GM23248 (cell line): ENCODE measurements around the gene KIFAP3. TPM values are rescaled to one million over a fixed set of nuclear protein-coding genes. Genes with fewer than 3 reads are reported as not detected.

Experiments used
- DNase-seq: peaks from one replicate; pipeline ENCODE4 v3.0.0-alpha.2; 2015
- H2AFZ ChIP-seq: fragments of 200-600 bp; sonication (generic); 2 replicates; pipeline ENCODE4 v1.6.1; 2016; ENCODE audit warnings: antibody characterized with exemption
- H3F3A ChIP-seq: fragments of 200-600 bp; sonication (generic); 2 replicates; pipeline ENCODE4 v1.6.1; 2016; ENCODE audit warnings: mild to moderate bottlenecking, antibody characterized with exemption, mixed run types; ENCODE audit not compliant: insufficient read depth
- H3K27ac ChIP-seq: fragments of 200-600 bp; sonication (generic); 2 replicates; pipeline ENCODE4 v1.5.1; 2016; ENCODE audit warnings: mild to moderate bottlenecking
- H3K27me3 ChIP-seq: fragments of 200-600 bp; sonication (generic); replicated peaks from 2 replicates; pipeline ENCODE4 v1.6.1; 2016; ENCODE audit warnings: mild to moderate bottlenecking; ENCODE audit not compliant: insufficient read depth
- H3K36me3 ChIP-seq: fragments of 200-600 bp; sonication (generic); 2 replicates; pipeline ENCODE4 v1.6.1; 2016; ENCODE audit warnings: low read depth, mild to moderate bottlenecking
- H3K4me1 ChIP-seq: fragments of 200-600 bp; sonication (generic); 2 replicates; pipeline ENCODE4 v1.6.1; 2016; ENCODE audit warnings: mild to moderate bottlenecking; ENCODE audit not compliant: insufficient read depth
- H3K4me2 ChIP-seq: fragments of 200-600 bp; sonication (generic); one replicate; pipeline ENCODE4 v1.6.1; 2016; ENCODE audit warnings: mild to moderate bottlenecking; ENCODE audit not compliant: unreplicated experiment
- H3K4me3 ChIP-seq: fragments of 200-600 bp; sonication (generic); 2 replicates; pipeline ENCODE4 v1.5.1; 2016; ENCODE audit warnings: mild to moderate bottlenecking
- H3K79me2 ChIP-seq: fragments of 200-600 bp; sonication (generic); 2 replicates; pipeline ENCODE4 v1.6.1; 2016; ENCODE audit warnings: mild to moderate bottlenecking; ENCODE audit not compliant: insufficient read depth
- H3K9ac ChIP-seq: fragments of 200-600 bp; sonication (generic); 2 replicates; pipeline ENCODE4 v1.6.1; 2016; ENCODE audit warnings: mild to moderate bottlenecking
- H3K9me2 ChIP-seq: fragments of 200-600 bp; sonication (generic); 2 replicates; pipeline ENCODE4 v1.6.1; 2016; ENCODE audit warnings: mixed run types, mild to moderate bottlenecking, moderate library complexity; ENCODE audit not compliant: insufficient read depth
- H3K9me3 ChIP-seq: fragments of 200-600 bp; sonication (generic); one replicate; pipeline ENCODE4 v1.6.1; 2017; ENCODE audit warnings: low read depth
- H4K20me1 ChIP-seq: fragments of 200-600 bp; sonication (generic); 2 replicates; pipeline ENCODE4 v1.6.0; 2016; ENCODE audit not compliant: insufficient read depth
- EZH2 ChIP-seq: fragments of 200-600 bp; sonication (generic); IDR thresholded peaks from 2 replicates; pipeline ENCODE4 v1.6.1; 2018; ENCODE audit warnings: antibody characterized with exemption, mild to moderate bottlenecking; ENCODE audit not compliant: insufficient read depth, poor library complexity, severe bottlenecking
- EZH2phosphoT487 ChIP-seq: fragments of 200-600 bp; sonication (generic); IDR thresholded peaks from 2 replicates; pipeline ENCODE4 v1.6.1; 2018; ENCODE audit warnings: antibody characterized with exemption, moderate library complexity, mild to moderate bottlenecking, low read depth; ENCODE audit not compliant: insufficient read depth
- WGBS, 2 experiments: methylation state at CpG; one replicate each; pipeline ENCODE4 v1.1.6; 2015 to 2017; ENCODE audit warnings: low lambda C conversion rate in 2 of 2, low coverage in 1 of 2; ENCODE audit errors: missing lambda C conversion rate in 2 of 2; 5-methylcytosine and 5-hydroxymethylcytosine counted together
- in situ Hi-C: fragments of 300-500 bp; cut with MboI; formaldehyde crosslinking; loops from 2 replicates; pipeline ENCODE4 v1.15.0; 2020
- polyA plus RNA-seq: library from polyadenylated mRNA; unstranded; fragments of >200 nt; fragmentation: Nextera tagmentation; extraction: Ambion mirVana; gene quantifications from 2 replicates; pipeline ENCODE4 v1.2.1, GENCODE V29; 2016
- total RNA-seq: library from RNA; depleted of rRNA; stranded (reverse); fragments of >200 nt; shearing (Covaris generic); gene quantifications from 2 replicates; pipeline ENCODE4 v1.2.3, GENCODE V29; 2014

Gene KIFAP3
- total and polyA plus RNA-seq, 2 experiments from 2014 or later, result 23.1 to 30.7 TPM

GRCh38 chr1:170032531-170033280, 41.8 kb downstream of the KIFAP3 start:
- Histone ChIP-seq H3K79me2 (no peaks in the 10 kb centered on the region), H3K9me2 (no peaks in the 10 kb centered on the region; the same call in 1 of the 2 replicates), H3K4me2 (peak overlapping the region; percentile 58), H4K20me1 (no peaks in the 10 kb centered on the region), H3K4me1 (peaks cover 28% of the 10 kb centered on the region), H3F3A (peaks cover 37% of the 10 kb centered on the region), H2AFZ (no peak overlapping the region), H3K27ac (peak overlapping the region; percentile 50), H3K36me3 (peaks cover under 1% of the 10 kb centered on the region; the same call in 1 of the 2 replicates), H3K27me3 (no peaks in the 10 kb centered on the region), H3K9ac (no peak overlapping the region), H3K4me3 (no peak overlapping the region), H3K9me3 (no peaks in the 10 kb centered on the region)
- no peak for TF ChIP-seq EZH2phosphoT487
- TF ChIP-seq EZH2, result no peak
- in situ Hi-C loops, result no loop called here
- peak; percentile 68 for DNase-seq
- 6 to 16% methylated on average over 2 of the region's 2 CpGs for WGBS, 2 experiments

GRCh38 chr1:170030212-170030611, 44.3 kb downstream of the KIFAP3 start:
- no peaks in the 10 kb centered on the region for H3K27me3 ChIP-seq
- H3K79me2 ChIP-seq, result no peaks in the 10 kb centered on the region
- TF ChIP-seq EZH2phosphoT487 (no peak), EZH2 (no peak)
- no peak overlapping the region for H2AFZ ChIP-seq
- peaks cover 37% of the 10 kb centered on the region for H3F3A ChIP-seq
- H3K4me1 ChIP-seq, result peaks cover 28% of the 10 kb centered on the region
- in situ Hi-C loops, result no loop called here
- H3K4me2 ChIP-seq, result no peak overlapping the region
- DNase-seq, result no peak
- no peaks in the 10 kb centered on the region; the same call in 1 of the 2 replicates for H3K9me2 ChIP-seq
- no peaks in the 10 kb centered on the region for H3K9me3 ChIP-seq
- H3K27ac ChIP-seq, result no peak overlapping the region
- WGBS, 2 experiments, result 97 to 98% methylated on average over 1 of the region's 1 CpG
- no peak overlapping the region for H3K4me3 ChIP-seq
- H4K20me1 ChIP-seq, result no peaks in the 10 kb centered on the region
- peaks cover 6% of the 10 kb centered on the region; the same call in 1 of the 2 replicates for H3K36me3 ChIP-seq
- no peak overlapping the region for H3K9ac ChIP-seq

- Histone ChIP-seq H3K4me3 (no peak overlapping the region), H3K4me1 (peaks cover 22% of the 10 kb centered on the region), H3K9me2 (no peaks in the 10 kb centered on the region; the same call in 1 of the 2 replicates), H3F3A (peaks cover 23% of the 10 kb centered on the region), H3K9me3 (no peaks in the 10 kb centered on the region), H3K4me2 (no peak overlapping the region), H3K9ac (no peak overlapping the region), H3K79me2 (no peaks in the 10 kb centered on the region), H4K20me1 (no peaks in the 10 kb centered on the region), H3K27me3 (no peaks in the 10 kb centered on the region), H3K27ac (no peak overlapping the region), H2AFZ (no peak overlapping the region), H3K36me3 (peaks cover 6% of the 10 kb centered on the region; the same call in 1 of the 2 replicates)
- TF ChIP-seq EZH2 (no peak), EZH2phosphoT487 (no peak)
- 96 to 98% methylated on average over 3 of the region's 3 CpGs for WGBS, 2 experiments
- in situ Hi-C loops, result no loop called here
- peak; percentile 44 for DNase-seq
These were observed 46.7 kb downstream of the KIFAP3 start for GRCh38 chr1:170027760-170028159.

- no peak overlapping the region for H3K4me3 ChIP-seq
- peaks cover 13% of the 10 kb centered on the region for H3K36me3 ChIP-seq
- in situ Hi-C loops, result loop anchor here (25.0 kb wide), 1 partner anchor 516 kb away; the partner anchor contains the start of gene GORAB
- H3K9me3 ChIP-seq, result no peaks in the 10 kb centered on the region
- H4K20me1 ChIP-seq, result no peaks in the 10 kb centered on the region
- H2AFZ ChIP-seq, result no peak overlapping the region
- no peaks in the 10 kb centered on the region for H3K79me2 ChIP-seq
- no peak overlapping the region for H3K4me2 ChIP-seq
- H3K4me1 ChIP-seq, result no peaks in the 10 kb centered on the region
- DNase-seq, result no peak
- H3K27me3 ChIP-seq, result no peaks in the 10 kb centered on the region
- H3K27ac ChIP-seq, result no peak overlapping the region
- no peak for TF ChIP-seq EZH2
- TF ChIP-seq EZH2phosphoT487, result no peak
- no peak overlapping the region for H3K9ac ChIP-seq
- no peaks in the 10 kb centered on the region for H3K9me2 ChIP-seq
- no peaks in the 10 kb centered on the region for H3F3A ChIP-seq
- WGBS, 2 experiments, result 96 to 98% methylated on average over 2 of the region's 2 CpGs
These were observed 53.6 kb downstream of the KIFAP3 start for GRCh38 chr1:170020859-170021258.
